Mucosa of rectum (tissue), 2 donors: ENCODE measurements around the gene DCPS.

Source experiments
- H3K27ac ChIP-seq, 2 donors: one replicate each; pipeline ENCODE4 v1.7.0; 2013; ENCODE audit warnings: inconsistent platforms in 2 of 2, low read depth in 2 of 2, low read length in 2 of 2
- H3K27me3 ChIP-seq, 2 donors: one replicate each; pipeline ENCODE4 v1.7.0; 2013; ENCODE audit warnings: low read length in 2 of 2; ENCODE audit not compliant: control insufficient read depth in 2 of 2, insufficient read depth in 2 of 2
- H3K36me3 ChIP-seq, 2 donors: one replicate each; pipeline ENCODE4 v1.7.0; 2013; ENCODE audit warnings: low read length in 2 of 2; ENCODE audit not compliant: control insufficient read depth in 2 of 2, insufficient read depth in 2 of 2
- H3K4me1 ChIP-seq, 2 donors: one replicate each; pipeline ENCODE4 v1.7.0; 2013; ENCODE audit warnings: low read length in 2 of 2, mild to moderate bottlenecking in 1 of 2; ENCODE audit not compliant: control insufficient read depth in 2 of 2, insufficient read depth in 2 of 2
- H3K4me3 ChIP-seq, 2 donors: one replicate each; pipeline ENCODE4 v1.7.0; 2013; ENCODE audit warnings: low read length in 2 of 2
- H3K9ac ChIP-seq, 2 donors: one replicate each; pipeline ENCODE4 v1.7.0; 2013; ENCODE audit warnings: low read length in 2 of 2, low read depth in 1 of 2, mild to moderate bottlenecking in 1 of 2
- H3K9me3 ChIP-seq, 2 donors: one replicate each; pipeline ENCODE4 v1.7.0; 2013; ENCODE audit warnings: low read length in 2 of 2; ENCODE audit not compliant: control insufficient read depth in 2 of 2
- donor health status: healthy.
- donor health status: Normal muscosa, but diverticular disease.

Gene DCPS

GRCh38 chr11:126348806-126349582 lies 45.1 kb downstream of the DCPS start:
- Histone ChIP-seq H3K27ac (peak overlapping the region in 1 of 2 donors; percentile 5), H3K4me1 (peaks cover 9 to 12% of the 10 kb centered on the region in 2 donors), H3K4me3 (no peak overlapping the region), H3K27me3 (no peaks in the 10 kb centered on the region), H3K36me3 (peaks cover 2 to 4% of the 10 kb centered on the region in 2 donors), H3K9me3 (no peaks in the 10 kb centered on the region), H3K9ac (no peak overlapping the region)

GRCh38 chr11:126350836-126351235 lies 47.0 kb downstream of the DCPS start:
- no peak overlapping the region for H3K9ac ChIP-seq
- no peaks in the 10 kb centered on the region for H3K36me3 ChIP-seq
- no peaks in the 10 kb centered on the region for H3K9me3 ChIP-seq
- no peak overlapping the region for H3K4me3 ChIP-seq
- no peaks in the 10 kb centered on the region for H3K27me3 ChIP-seq
- H3K27ac ChIP-seq, result peak overlapping the region in 1 of 2 donors; percentile 23
- peaks cover 7 to 15% of the 10 kb centered on the region in 2 donors for H3K4me1 ChIP-seq

GRCh38 chr11:126352163-126352562 lies 48.3 kb downstream of the DCPS start:
- Histone ChIP-seq H3K27ac (no peak overlapping the region), H3K4me3 (no peak overlapping the region), H3K9me3 (no peaks in the 10 kb centered on the region), H3K27me3 (no peaks in the 10 kb centered on the region), H3K9ac (no peak overlapping the region), H3K4me1 (peaks cover 3 to 17% of the 10 kb centered on the region in 2 donors), H3K36me3 (no peaks in the 10 kb centered on the region)

- Histone ChIP-seq H3K9ac (peak overlapping the region in 1 of 2 donors; percentile 1), H3K4me3 (no peak overlapping the region), H3K4me1 (peaks cover 3 to 18% of the 10 kb centered on the region in 2 donors), H3K36me3 (no peaks in the 10 kb centered on the region), H3K27ac (peak overlapping the region in 1 of 2 donors; percentile 3), H3K27me3 (no peaks in the 10 kb centered on the region), H3K9me3 (no peaks in the 10 kb centered on the region)
These were observed 49.3 kb downstream of the DCPS start for GRCh38 chr11:126352934-126353801.

- peak overlapping the region; percentile 65 to 80 for H3K4me3 ChIP-seq
- no peaks in the 10 kb centered on the region for H3K36me3 ChIP-seq
- peaks cover 13 to 22% of the 10 kb centered on the region in 2 donors for H3K4me1 ChIP-seq
- peak overlapping the region; percentile 52 to 70 for H3K27ac ChIP-seq
- peak overlapping the region; percentile 62 to 63 for H3K9ac ChIP-seq
- H3K27me3 ChIP-seq, result no peaks in the 10 kb centered on the region
- H3K9me3 ChIP-seq, result no peaks in the 10 kb centered on the region
These were observed 50.9 kb downstream of the DCPS start for GRCh38 chr11:126354631-126355323.

- Histone ChIP-seq H3K4me3 (peak within 1 kb of the TSS; percentile 65 to 80), H3K36me3 (no peaks in the 10 kb centered on the region), H3K27me3 (no peaks in the 10 kb centered on the region), H3K27ac (peak within 1 kb of the TSS; percentile 52 to 70), H3K9ac (peak within 1 kb of the TSS; percentile 62 to 63), H3K9me3 (no peaks in the 10 kb centered on the region), H3K4me1 (peaks cover 17 to 22% of the 10 kb centered on the region in 2 donors)
These were observed 51.6 kb downstream of the DCPS start, which contains the start of gene ST3GAL4 for GRCh38 chr11:126355324-126355925. TSS of gene ST3GAL4 (plus strand) at chr11:126355686. CDS start at chr11:126406156, 50,470 bp downstream.

- peak overlapping the region; percentile 41 to 50 for H3K9ac ChIP-seq
- H3K36me3 ChIP-seq, result no peaks in the 10 kb centered on the region
- H3K4me3 ChIP-seq, result peak overlapping the region; percentile 50 to 61
- H3K9me3 ChIP-seq, result no peaks in the 10 kb centered on the region
- no peaks in the 10 kb centered on the region for H3K27me3 ChIP-seq
- H3K27ac ChIP-seq, result peak overlapping the region; percentile 52 to 54
- H3K4me1 ChIP-seq, result peaks cover 17% of the 10 kb centered on the region in 2 donors
These were observed 52.4 kb downstream of the DCPS start for GRCh38 chr11:126355926-126356897.

GRCh38 chr11:126357055-126357962 lies 53.4 kb downstream of the DCPS start:
- H3K36me3 ChIP-seq, result no peaks in the 10 kb centered on the region
- H3K4me3 ChIP-seq, result peak overlapping the region; percentile 6 to 61
- no peaks in the 10 kb centered on the region for H3K27me3 ChIP-seq
- peak overlapping the region; percentile 39 to 54 for H3K27ac ChIP-seq
- peak overlapping the region in 1 of 2 donors; percentile 50 for H3K9ac ChIP-seq
- H3K9me3 ChIP-seq, result no peaks in the 10 kb centered on the region
- H3K4me1 ChIP-seq, result peaks cover 15 to 17% of the 10 kb centered on the region in 2 donors
